ENCODE results near the gene RGL3.

Gene RGL3

DNA sequence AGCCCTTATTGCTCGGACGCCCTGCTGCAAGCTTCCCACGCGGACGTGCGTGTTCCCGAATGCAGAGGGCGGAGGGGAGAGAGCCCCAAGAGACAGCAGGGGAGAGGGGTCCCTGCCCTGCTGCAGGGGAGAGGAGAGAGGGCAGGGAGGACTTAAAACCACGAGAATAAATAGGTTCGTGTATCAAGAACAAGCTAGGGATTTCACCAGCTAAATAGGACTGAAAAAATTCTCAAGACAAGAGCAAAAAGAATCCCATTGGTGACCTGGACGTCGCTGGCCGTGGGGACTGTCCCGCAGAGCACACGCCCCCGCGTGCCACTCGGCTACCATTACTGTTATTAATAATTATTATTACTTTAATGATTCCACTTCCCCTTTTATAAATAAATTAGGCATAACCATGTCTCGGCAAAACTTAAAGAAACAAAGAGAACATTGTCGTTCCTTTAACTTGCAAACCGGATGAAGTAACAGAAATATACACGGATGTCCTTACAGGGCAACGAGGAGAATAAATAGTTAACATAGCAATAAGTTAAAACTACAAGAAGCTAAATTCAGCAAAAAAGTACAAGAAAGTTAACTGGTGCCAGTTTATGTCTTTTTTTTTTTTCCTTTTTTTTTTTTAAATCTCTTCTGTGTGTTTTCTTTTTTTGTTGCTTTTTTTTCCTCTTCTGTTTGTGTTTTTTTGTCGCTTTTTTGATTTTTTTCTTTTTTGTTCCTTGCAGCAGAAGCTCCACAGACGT is 32.9 kb upstream of the RGL3 start:
- Histone ChIP-seq H3K27me3 (ENCODE audit: insufficient read depth, low read length) (no peaks in the 10 kb centered on the region), H2BK5ac (ENCODE audit: low read depth, low read length, poor library complexity) (no peak overlapping the region), H4K8ac (ENCODE audit: low read depth, low read length) (no peak overlapping the region), H3K14ac (ENCODE audit: low read length) (no peak overlapping the region), H2AK5ac (ENCODE audit: low read length) (no peak overlapping the region), H2BK120ac (ENCODE audit: insufficient read depth, low read length, poor library complexity) (no peak overlapping the region), H3K4ac (ENCODE audit: low read depth, low read length) (no peak overlapping the region), H3K79me2 (ENCODE audit: control insufficient read depth, insufficient read depth, low read length, poor library complexity) (no peaks in the 10 kb centered on the region), H3K27ac (ENCODE audit: low read depth, low read length) (no peak overlapping the region), H2AFZ (ENCODE audit: insufficient read depth, low read length, poor library complexity) (no peak overlapping the region), H3K79me1 (ENCODE audit: low read length) (no peaks in the 10 kb centered on the region), H3K9ac (ENCODE audit: low read length) (no peak overlapping the region), H2BK12ac (ENCODE audit: low read length) (no peak overlapping the region), H3K23ac (ENCODE audit: low read length) (no peak overlapping the region), H3K18ac (ENCODE audit: low read length) (no peak overlapping the region), H3K4me3 (ENCODE audit: low read depth, low read length) (no peak overlapping the region), H4K12ac (ENCODE audit: low read depth, low read length) (no peak overlapping the region), H3K4me1 (ENCODE audit: control insufficient read depth in 1 of 2, insufficient read depth in 2 of 2, low read length in 2 of 2) (no peaks in the 10 kb centered on the region), H3K36me3 (ENCODE audit: control insufficient read depth in 1 of 2, insufficient read depth in 2 of 2, low read length in 2 of 2) (peaks cover 30 to 34% of the 10 kb centered on the region in 2 experiments), H3K4me2 (ENCODE audit: low read length) (no peak overlapping the region), H4K91ac (ENCODE audit: low read depth, low read length) (no peak overlapping the region), H3K9me3 (ENCODE audit: insufficient read depth, low read depth, low read length) (no peaks in the 10 kb centered on the region)
- DNase-seq = no peak
- no CpG with 5 or more reads among the region's 25 CpGs for WGBS (ENCODE audit: extremely low coverage, insufficient coverage, insufficient read length)

DNA sequence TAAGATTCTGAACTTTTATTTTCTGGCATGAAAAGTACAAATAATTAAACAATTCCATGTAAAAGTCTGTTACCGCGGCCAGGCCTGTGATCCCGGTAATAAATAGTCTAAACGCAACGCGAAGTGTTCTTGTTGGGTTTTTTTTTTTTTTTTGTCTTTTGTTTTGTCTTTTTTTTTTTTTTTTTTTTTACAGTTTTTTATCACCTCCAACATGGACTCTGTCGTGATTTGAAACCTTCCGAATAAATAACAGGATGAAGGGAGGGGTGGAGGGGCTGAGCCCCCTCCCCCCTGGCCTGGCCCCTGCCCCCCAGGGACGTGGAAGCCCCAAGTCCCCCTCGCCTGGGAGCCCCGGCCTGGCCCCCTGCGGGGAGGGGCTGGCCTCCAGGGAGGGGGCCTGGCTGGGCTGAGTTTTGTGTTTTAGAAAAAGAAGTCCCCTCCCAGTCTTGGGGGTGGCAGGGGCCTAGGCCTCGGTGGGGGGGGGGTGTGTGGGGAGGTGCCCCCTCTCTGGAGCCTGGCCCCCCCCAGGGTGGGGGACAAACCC is 32.3 kb upstream of the RGL3 start:
- peaks cover 35 to 38% of the 10 kb centered on the region in 2 experiments for H3K36me3 ChIP-seq (ENCODE audit: control insufficient read depth in 1 of 2, insufficient read depth in 2 of 2, low read length in 2 of 2)
- no peak overlapping the region for H3K27ac ChIP-seq (ENCODE audit: low read depth, low read length)
- no peaks in the 10 kb centered on the region for H3K9me3 ChIP-seq (ENCODE audit: insufficient read depth, low read depth, low read length)
- H3K9ac ChIP-seq (ENCODE audit: low read length) = no peak overlapping the region
- no peak overlapping the region for H4K8ac ChIP-seq (ENCODE audit: low read depth, low read length)
- no peak overlapping the region for H3K18ac ChIP-seq (ENCODE audit: low read length)
- no peak overlapping the region for H3K4me3 ChIP-seq (ENCODE audit: low read depth, low read length)
- no peak overlapping the region for H2AFZ ChIP-seq (ENCODE audit: insufficient read depth, low read length, poor library complexity)
- no peak overlapping the region for H3K4ac ChIP-seq (ENCODE audit: low read depth, low read length)
- H3K23ac ChIP-seq (ENCODE audit: low read length) = no peak overlapping the region
- WGBS (ENCODE audit: extremely low coverage, insufficient coverage, insufficient read length) = no CpG with 5 or more reads among the region's 13 CpGs
- no peak overlapping the region for H2BK5ac ChIP-seq (ENCODE audit: low read depth, low read length, poor library complexity)
- H2AK5ac ChIP-seq (ENCODE audit: low read length) = no peak overlapping the region
- no peak overlapping the region for H3K14ac ChIP-seq (ENCODE audit: low read length)
- no peaks in the 10 kb centered on the region for H3K4me1 ChIP-seq (ENCODE audit: control insufficient read depth in 1 of 2, insufficient read depth in 2 of 2, low read length in 2 of 2)
- H3K79me1 ChIP-seq (ENCODE audit: low read length) = no peaks in the 10 kb centered on the region
- no peaks in the 10 kb centered on the region for H3K27me3 ChIP-seq (ENCODE audit: insufficient read depth, low read length)
- no peak overlapping the region for H3K4me2 ChIP-seq (ENCODE audit: low read length)
- H4K12ac ChIP-seq (ENCODE audit: low read depth, low read length) = no peak overlapping the region
- no peaks in the 10 kb centered on the region for H3K79me2 ChIP-seq (ENCODE audit: control insufficient read depth, insufficient read depth, low read length, poor library complexity)
- DNase-seq = no peak
- no peak overlapping the region for H4K91ac ChIP-seq (ENCODE audit: low read depth, low read length)
- H2BK120ac ChIP-seq (ENCODE audit: insufficient read depth, low read length, poor library complexity) = no peak overlapping the region
- no peak overlapping the region for H2BK12ac ChIP-seq (ENCODE audit: low read length)

DNA sequence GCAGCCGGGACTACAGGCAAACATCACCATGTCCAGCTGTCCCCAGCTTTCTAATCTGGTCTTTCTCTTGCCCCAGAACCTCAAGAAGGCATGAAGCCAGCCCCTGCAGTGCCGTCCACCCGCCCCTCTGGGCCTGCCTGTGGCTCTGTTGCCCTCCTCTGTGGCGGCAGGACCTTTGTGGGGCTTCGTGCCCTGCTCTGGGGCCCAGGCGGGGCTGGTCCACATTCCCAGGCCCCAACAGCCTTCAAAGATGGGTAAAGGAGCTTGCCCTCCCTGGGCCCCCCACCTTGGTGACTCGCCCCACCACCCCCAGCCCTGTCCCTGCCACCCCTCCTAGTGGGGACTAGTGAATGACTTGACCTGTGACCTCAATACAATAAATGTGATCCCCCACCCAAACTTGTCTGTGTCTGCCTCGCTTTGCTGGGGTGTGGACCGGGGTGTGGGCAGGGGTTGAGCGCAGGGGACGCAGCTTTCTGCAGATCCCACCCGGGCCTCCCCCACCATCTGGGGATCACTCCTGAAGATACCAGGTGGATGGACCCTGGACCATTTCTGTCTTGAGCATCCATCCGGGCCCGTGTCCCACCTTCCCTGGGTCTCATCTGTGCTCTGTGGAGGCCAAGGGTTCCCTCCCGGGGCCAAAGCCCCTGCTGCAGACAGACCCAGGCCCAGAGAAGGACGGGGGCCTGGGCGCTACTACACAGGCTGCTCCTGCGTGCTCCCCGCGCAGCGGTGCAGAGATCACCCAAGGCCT is 31.6 kb upstream of the RGL3 start:
- Histone ChIP-seq H2AK5ac (ENCODE audit: low read length) (no peak overlapping the region), H3K27ac (ENCODE audit: low read depth, low read length) (no peak overlapping the region), H3K4me2 (ENCODE audit: low read length) (no peak overlapping the region), H2BK120ac (ENCODE audit: insufficient read depth, low read length, poor library complexity) (no peak overlapping the region), H3K4me1 (ENCODE audit: control insufficient read depth in 1 of 2, insufficient read depth in 2 of 2, low read length in 2 of 2) (no peaks in the 10 kb centered on the region), H3K23ac (ENCODE audit: low read length) (no peak overlapping the region), H3K14ac (ENCODE audit: low read length) (no peak overlapping the region), H3K18ac (ENCODE audit: low read length) (no peak overlapping the region), H2BK12ac (ENCODE audit: low read length) (no peak overlapping the region), H4K8ac (ENCODE audit: low read depth, low read length) (no peak overlapping the region), H3K79me2 (ENCODE audit: control insufficient read depth, insufficient read depth, low read length, poor library complexity) (no peaks in the 10 kb centered on the region), H2AFZ (ENCODE audit: insufficient read depth, low read length, poor library complexity) (no peak overlapping the region), H3K4ac (ENCODE audit: low read depth, low read length) (no peak overlapping the region), H3K4me3 (ENCODE audit: low read depth, low read length) (no peak overlapping the region), H3K79me1 (ENCODE audit: low read length) (no peaks in the 10 kb centered on the region), H3K36me3 (ENCODE audit: control insufficient read depth in 1 of 2, insufficient read depth in 2 of 2, low read length in 2 of 2) (peaks cover 41 to 43% of the 10 kb centered on the region in 2 experiments), H2BK5ac (ENCODE audit: low read depth, low read length, poor library complexity) (no peak overlapping the region), H3K9me3 (ENCODE audit: insufficient read depth, low read depth, low read length) (no peaks in the 10 kb centered on the region), H3K27me3 (ENCODE audit: insufficient read depth, low read length) (no peaks in the 10 kb centered on the region), H4K12ac (ENCODE audit: low read depth, low read length) (no peak overlapping the region), H4K91ac (ENCODE audit: low read depth, low read length) (no peak overlapping the region), H3K9ac (ENCODE audit: low read length) (no peak overlapping the region)
- no CpG with 5 or more reads among the region's 21 CpGs for WGBS (ENCODE audit: extremely low coverage, insufficient coverage, insufficient read length)
- DNase-seq = no peak

DNA sequence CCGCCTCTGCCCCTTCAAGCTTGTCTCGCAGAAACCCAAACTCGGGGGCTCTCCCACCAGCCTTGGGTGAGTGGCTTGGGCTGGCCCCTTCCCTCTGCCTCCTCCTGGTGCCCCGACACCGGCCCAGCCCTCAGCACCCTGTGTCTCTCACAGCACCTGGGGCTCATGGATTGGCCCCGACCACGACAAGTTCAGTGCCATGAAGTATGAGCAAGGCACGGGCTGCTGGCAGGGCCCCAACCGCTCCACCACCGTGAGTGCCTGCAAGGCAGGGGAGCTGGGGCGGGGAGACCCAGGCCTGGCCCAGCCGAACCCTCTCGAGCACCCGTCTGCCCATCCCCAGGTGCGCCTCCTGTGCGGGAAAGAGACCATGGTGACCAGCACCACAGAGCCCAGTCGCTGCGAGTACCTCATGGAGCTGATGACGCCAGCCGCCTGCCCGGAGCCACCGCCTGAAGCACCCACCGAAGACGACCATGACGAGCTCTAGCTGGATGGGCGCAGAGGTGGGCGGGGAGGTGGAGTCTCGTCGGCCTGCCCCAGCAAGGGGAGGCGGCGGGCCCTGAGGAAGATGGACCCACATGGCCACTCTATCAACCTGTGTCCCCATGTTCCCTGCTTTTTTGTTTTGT is 29.9 kb upstream of the RGL3 start:
- no peak for DNase-seq
- Histone ChIP-seq H3K9ac (ENCODE audit: low read length) (no peak overlapping the region), H3K79me2 (ENCODE audit: control insufficient read depth, insufficient read depth, low read length, poor library complexity) (no peaks in the 10 kb centered on the region), H4K12ac (ENCODE audit: low read depth, low read length) (no peak overlapping the region), H2BK120ac (ENCODE audit: insufficient read depth, low read length, poor library complexity) (no peak overlapping the region), H3K14ac (ENCODE audit: low read length) (no peak overlapping the region), H2BK5ac (ENCODE audit: low read depth, low read length, poor library complexity) (no peak overlapping the region), H3K4ac (ENCODE audit: low read depth, low read length) (no peak overlapping the region), H4K8ac (ENCODE audit: low read depth, low read length) (no peak overlapping the region), H3K18ac (ENCODE audit: low read length) (no peak overlapping the region), H3K23ac (ENCODE audit: low read length) (no peak overlapping the region), H3K27ac (ENCODE audit: low read depth, low read length) (no peak overlapping the region), H3K4me1 (ENCODE audit: control insufficient read depth in 1 of 2, insufficient read depth in 2 of 2, low read length in 2 of 2) (no peaks in the 10 kb centered on the region), H4K91ac (ENCODE audit: low read depth, low read length) (no peak overlapping the region), H3K79me1 (ENCODE audit: low read length) (no peaks in the 10 kb centered on the region), H3K4me2 (ENCODE audit: low read length) (no peak overlapping the region), H3K9me3 (ENCODE audit: insufficient read depth, low read depth, low read length) (no peaks in the 10 kb centered on the region), H3K27me3 (ENCODE audit: insufficient read depth, low read length) (no peaks in the 10 kb centered on the region), H2BK12ac (ENCODE audit: low read length) (no peak overlapping the region), H2AK5ac (ENCODE audit: low read length) (no peak overlapping the region), H2AFZ (ENCODE audit: insufficient read depth, low read length, poor library complexity) (no peak overlapping the region), H3K36me3 (ENCODE audit: control insufficient read depth in 1 of 2, insufficient read depth in 2 of 2, low read length in 2 of 2) (peaks cover 58 to 60% of the 10 kb centered on the region in 2 experiments), H3K4me3 (ENCODE audit: low read depth, low read length) (no peak overlapping the region)
- no CpG with 5 or more reads among the region's 31 CpGs for WGBS (ENCODE audit: extremely low coverage, insufficient coverage, insufficient read length)

All from trophoblast cell (in vitro differentiated cells and primary cell).